GM21619 (cell line): ENCODE measurements around the gene RIMS3.

ENCODE experiments used
- ATAC-seq: cut with Tn5 transposase; IDR thresholded peaks from one replicate; pipeline ENCODE4 v1.9.1; 2021; ENCODE audit not compliant: unreplicated experiment

Gene RIMS3

DNA sequence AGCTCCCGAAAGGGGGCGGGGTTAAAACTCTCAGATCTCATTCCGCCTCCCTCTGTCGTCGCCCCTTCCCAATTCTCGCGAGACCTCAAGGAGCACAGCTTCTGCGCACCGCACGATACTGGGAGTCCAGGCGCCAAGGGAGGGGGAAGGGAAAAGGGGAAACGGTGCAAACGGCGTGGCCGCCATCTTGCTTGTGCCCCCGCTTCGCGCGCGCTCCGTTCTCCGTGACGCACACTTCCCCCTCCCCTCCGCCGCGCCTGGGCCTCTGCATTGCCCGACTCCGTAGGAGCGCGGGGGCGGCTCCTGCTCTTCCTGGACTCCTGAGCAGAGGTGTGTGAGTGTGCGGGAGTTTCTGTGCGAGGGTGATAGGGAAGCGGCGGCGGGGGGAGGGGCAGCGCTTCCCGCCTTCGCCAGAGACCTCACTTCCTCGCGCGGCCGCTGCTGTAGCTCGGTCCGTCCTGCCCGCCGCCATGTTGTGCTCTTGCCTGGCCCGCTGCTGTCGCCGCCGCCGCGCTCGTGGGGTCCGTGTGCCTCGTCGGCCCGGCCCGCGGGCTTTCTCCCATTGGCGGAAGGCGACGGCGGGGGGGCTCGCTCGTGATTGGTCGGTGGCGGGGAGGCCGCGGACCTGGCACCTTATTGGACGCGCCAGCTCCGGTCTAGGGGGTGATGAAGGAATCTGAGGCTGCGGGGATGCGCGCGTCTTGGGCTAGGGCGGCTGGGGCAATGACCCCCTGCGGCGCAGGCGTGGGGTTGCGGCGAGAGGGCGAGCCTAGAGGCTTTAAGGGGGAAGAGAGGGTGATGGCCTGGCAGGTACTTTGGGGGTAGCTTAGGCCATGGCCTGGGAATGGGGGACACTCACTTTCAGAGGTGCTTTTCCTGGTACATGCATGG lies 26.3 kb upstream of the RIMS3 start, which contains the start of gene NFYC:
NFYC (plus strand) TSS at position 167 of the 891 bp plus-strand sequence. CDS start 47,140 bp downstream, outside the sequence.
- peak; percentile 73 for ATAC-seq

DNA sequence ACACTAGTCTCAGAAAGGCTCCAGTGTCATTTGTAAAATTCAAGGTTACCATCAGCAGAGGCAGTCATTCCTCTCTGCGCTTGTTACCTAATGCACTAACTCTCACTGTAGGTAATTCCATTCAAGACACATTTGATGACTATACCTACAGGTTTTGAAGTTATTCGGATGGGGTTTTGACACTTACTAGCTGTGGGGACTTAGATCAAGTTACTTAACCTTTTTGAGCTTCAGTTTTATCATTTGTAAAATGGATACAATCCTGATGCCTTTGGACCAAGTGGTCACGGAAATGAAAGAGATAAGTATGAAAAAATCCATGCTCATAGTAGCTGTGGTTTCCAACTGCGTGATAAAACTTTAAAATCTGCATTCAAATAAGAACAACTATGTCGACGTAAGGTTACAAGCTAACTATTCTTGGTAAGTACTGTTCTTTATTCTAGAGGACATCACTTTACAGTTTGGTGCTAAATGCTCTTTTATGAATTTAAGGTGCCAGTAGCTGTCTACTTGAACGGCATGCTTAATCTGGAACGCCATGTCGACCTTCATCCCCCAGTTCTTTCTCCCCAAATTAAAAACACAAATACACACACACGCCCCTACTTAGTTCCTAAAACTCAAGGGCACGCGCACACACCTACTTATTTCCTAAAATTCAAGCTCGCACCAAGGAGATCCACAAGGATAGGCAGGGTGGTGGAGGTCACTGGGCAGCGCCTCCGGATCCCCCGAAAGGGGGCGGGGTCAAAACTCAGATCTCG lies 25.5 kb upstream of the RIMS3 start:
- no peak for ATAC-seq

DNA sequence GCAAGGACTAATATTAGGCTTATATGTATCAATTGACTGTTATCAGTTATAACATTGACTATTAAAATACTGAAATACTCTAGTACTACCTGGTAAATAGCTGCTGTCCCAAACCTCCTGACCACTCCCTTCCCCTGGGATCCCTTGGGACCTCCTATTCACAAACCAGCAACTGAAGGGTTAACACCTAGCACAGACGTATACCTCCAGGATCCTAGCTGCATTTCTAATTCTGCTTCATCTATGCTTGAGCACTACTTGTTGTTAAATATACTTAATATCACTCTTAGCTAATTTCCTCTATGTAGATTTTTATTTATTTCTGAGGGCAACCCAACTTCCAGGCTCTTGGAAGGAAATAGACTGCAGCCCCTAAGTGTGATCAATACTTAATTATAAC lies 24.3 kb upstream of the RIMS3 start:
- ATAC-seq, result no peak

DNA sequence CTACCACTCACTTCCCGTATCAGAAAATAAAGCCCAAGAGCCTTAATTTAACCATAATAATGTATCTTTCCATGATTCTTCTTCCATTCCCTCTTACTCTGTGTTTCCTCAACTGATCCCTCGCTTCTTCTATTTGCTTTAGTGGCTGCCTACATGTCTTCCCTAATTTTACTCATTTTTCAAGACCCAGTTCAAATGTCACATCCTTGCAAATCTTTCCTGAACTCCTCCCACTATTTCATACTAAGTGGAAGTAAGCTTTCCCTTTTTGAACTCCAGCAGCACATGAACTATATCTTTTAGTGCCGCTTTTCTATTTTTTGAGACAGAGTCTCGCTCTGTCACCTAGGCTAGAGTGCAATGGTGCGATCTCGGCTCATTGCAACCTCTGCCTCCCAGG lies 22.2 kb upstream of the RIMS3 start:
- no peak for ATAC-seq

DNA sequence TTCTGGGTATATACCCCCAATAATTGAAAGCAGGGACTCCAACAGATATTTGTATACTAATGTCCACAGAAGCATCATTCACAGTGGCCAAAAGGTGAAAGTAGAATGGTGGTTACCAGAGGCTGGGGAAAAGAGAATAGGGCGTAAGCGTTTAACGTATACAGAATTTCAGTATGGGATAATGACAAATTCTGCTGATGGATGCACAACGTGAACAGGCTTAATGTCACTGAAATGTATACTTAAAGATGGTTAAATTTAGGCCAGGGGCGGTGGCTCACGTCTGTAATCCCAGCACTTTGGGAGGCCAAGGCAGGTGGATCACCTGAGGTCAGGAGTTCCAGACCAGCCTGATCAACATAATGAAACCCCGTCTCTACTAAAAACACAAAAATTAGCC lies 21.6 kb upstream of the RIMS3 start:
- ATAC-seq, result no peak

DNA sequence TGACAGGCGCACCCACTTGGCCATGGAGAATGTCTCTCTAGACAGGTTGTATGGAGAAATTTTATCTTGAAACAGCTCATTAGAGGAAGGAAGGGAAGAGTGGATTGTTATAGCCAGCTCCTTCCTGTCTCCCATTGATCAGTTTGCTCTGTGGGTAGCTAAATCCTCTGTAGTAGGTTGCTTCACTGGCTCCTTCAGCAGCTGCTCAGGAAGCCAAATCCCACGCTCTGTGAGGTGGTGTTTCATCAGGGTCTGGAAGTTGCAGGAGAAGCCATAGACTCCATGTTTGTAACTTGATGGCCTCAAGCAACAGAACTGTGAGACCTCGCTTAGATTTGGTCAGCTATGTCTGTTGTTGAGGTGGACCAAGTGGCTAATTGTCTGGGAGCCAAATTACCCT lies 19.2 kb upstream of the RIMS3 start:
- ATAC-seq, result no peak

DNA sequence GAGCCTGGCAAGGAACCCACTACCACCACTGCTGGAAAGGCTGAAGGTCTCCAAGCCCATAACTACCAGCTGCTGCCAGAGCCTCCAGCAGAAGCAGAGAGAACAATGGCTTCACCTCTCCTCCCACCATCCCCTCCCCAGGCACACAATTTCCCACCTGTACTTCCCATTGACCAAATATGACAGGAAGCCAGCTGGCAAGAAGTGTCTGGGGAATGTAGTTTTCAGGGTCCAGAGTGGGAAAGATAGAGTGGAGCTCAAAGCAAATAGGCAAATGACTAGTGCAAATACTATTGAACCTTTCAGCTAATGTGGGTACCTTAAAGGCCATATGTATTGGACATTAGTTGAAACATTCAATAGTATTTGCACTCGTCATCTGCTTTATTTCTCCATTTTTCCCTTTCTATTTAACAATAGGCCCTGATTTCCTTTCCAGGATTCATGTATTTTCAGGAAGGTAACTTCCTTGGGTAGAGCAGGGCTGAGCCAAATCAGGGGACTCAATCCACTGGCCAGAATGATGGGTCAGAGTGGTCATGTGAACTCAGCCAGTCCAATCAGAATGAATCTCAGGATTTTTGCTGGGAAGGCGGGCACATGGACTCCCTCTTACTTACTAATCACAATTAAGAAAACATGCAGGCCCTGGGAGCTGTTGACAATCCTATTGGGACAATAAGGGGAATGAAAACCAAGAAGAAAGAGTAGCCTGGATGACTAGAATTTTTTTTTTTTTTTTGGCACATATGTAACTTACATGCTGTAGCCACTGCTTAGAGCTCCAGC lies 13.9 kb upstream of the RIMS3 start:
- no peak for ATAC-seq

DNA sequence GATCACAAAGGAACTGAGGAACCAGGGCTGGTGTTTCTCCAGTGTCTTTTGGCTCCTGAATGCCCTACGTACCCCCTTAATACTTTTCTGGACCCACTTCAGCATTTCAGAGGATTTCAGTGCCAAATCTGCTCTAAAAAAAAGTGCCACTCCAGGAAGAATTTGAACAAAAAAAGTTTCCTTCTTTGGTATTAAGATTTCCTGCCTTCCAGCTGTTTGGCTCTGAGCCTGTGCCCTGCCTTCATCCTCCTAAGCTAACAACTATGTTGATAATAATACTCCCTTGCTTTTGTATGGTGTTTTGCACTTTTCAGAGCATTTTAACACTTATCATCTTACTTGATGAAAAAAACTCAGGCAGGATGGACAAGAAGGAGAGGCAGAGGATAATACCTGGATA lies 11.0 kb upstream of the RIMS3 start:
- ATAC-seq, result no peak

DNA sequence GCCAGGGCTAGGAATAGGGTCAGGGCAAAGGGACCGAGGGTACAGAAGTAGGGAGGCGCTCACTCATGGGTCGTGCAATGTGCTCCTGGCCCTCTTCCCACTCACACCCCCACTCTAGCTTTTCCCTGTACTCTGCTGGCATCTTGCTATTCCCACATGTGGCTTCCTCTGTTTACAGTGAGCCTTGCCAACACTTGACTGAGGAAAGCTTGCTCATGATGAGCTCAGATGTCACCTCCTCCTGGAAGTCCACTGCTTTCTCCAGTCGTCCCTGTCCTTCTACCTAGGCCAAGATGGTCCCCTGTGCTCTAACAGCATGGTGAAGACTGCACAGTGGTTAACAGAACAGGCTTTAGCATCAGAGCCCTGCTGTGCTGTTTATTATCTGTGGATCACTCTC lies 8.0 kb upstream of the RIMS3 start:
- ATAC-seq, result no peak

DNA sequence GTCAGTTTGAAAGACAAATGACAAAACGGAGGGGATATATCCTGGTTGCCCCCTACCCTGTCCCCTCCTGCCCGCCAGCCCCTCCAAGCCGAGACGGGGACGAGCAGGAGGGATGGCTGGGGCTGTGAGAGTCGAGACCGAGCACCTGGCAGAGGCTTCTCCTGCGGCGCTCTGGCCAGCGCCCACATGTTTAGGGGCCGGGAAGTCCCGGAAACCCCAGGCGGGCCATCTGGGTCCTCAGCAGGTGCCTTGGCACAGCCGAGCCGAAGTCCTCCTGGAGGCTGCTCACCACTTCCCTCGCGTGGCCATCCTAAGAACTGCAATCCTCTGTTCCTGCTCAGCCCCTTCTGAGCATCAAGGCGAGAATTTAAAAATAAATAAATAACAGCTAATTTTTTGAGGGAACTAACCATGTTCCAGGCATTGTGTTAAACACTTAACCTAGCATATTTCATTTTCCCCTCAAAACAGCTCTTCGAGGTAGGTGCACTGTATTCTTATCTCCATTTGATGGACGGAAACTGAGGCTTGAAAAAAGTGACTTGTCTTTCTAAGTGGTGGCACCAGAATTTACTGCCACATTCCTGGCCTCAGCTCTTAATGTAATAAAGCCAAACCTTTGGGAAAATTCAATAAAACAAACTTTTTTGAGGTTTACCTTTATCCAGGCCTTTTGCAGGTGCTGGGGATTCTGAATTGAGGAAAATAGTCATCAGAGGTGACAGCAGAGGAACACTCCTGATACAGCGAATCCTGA lies 3.5 kb upstream of the RIMS3 start:
- ATAC-seq, result peak; percentile 63

DNA sequence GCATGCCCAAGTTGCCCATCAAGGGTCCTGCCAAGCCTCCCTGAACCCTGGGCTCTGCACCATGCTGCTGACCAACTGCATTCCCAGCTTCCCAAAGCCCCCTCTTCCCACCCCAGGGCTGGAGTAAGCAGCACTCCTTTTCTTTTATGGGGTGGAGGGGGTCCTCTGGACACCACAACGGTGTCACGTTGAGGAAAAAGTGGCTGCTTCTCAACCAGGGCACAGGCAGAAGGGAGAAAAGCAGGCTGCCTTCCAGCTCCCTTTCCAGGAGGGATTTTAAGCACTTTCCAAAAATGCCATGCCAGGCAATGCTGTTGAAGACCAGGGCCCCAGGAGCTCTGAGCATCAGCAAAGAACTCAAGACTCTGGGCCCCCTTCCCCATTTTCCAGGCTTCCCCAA lies 691 bp downstream of the RIMS3 start:
- no peak for ATAC-seq

DNA sequence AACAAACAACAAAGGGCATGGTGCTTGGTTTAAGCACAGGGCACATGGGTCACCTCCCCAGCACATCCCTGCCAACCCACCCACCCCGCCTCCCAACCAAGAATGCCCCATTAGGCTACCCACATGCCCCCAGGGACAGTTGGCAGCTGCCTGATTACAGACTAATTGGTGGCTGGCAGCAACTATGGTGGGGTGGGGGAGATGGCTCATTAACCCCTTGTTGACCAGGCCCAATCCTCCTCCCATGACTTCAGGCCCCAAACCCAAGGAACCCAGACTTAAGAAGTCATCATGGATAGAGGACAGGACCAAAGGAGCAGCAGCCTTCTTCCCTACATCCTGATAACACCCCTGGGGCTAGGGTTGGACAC lies 1.3 kb downstream of the RIMS3 start:
- no peak for ATAC-seq

DNA sequence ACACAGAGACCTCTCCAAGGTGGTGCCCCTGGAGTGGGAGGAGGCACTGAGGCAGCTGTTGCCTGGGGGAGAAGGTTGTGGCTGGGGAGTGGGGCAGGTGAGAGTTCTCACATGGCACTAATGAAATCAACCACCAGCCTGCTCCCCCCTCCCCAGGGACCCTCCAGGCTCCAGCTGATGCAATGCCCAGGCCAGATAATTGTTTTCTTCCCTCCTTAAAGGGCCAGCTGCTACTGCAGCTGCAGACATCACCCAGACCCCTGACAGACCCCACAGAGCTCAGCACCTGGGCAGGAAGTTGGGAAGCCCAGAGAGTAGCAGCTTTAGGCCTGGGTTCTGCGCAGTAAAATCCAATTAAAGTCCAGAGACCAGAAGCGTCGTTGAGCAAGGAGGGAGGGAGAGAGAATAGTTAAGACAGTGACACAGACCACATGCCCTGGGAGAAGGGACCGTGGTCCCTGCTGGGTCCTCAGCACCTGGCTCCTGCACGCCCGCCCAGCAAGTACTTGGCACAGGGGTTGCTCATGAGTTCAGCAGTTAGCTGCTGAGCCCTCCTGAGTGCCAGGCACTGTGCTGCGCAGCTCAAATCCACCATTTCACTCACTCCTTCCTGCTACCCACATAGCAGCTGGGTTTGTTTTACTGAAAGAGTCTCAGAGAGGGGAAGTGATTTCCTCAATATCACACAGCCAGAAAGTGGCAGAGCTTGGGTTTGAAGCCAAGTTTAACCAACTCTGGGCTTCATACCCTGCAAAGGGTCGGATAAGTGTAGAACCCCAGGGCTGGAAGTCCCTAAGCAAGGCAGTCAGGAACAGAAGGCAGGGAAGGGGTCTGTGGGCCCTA lies 1.9 kb downstream of the RIMS3 start:
- ATAC-seq, result no peak

DNA sequence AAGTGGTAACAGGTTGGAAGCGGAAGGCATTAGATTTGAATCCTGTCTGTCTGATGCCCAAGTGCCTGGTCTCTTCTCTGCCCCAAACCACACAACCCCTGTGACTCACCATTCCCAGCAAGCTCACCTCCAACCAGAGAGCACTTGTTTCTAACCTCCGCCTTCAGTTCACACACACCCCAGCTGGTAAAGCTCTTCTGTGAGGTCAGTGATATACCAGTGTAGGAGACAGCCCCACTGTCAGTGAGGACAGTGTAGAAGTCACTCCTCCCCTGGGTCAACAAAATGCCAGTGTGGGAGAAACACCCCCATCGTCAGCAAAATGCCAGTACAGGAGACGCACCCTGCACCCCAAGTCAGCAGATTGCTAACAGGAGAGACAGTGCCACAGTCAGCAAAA lies 2.6 kb downstream of the RIMS3 start:
- ATAC-seq, result no peak

DNA sequence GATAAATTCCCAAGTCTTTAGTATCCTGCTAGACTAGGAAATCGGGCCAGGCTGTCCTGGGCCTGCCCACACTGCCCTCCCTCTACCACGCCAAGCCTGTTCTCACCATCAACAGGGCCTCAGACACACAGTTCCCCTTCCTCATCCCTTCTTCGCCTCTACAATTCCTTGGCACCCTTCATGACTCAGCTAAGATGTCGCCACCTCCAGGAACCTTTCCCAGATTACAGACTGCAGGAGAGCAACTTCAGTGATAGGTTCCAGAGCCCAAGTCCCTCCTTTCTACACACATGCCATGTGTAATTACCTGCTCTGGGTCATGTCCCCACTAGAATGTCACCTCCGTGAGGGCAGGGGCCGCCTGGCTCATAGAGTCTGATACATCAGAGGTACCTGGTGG lies 3.3 kb downstream of the RIMS3 start:
- ATAC-seq, result no peak

DNA sequence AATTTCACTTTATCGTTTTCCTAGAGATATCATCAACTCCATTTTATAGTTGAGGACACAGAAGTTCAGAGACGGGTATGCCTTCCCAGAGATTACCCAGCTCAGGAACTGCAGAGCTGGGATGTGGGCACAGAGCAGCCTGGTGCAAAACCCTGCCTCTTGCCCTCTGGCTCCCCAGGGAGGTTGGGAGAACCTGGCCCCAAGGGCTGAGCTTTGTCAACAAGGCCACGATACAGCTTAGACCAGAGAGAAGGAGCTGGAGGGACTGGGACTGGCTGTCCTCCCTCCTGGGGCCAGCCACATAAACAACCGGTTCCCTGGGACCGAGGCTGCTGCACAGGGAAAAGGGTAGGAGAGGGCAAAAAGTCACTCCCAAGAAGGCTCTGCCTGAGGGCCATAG lies 3.8 kb downstream of the RIMS3 start:
- ATAC-seq, result no peak

DNA sequence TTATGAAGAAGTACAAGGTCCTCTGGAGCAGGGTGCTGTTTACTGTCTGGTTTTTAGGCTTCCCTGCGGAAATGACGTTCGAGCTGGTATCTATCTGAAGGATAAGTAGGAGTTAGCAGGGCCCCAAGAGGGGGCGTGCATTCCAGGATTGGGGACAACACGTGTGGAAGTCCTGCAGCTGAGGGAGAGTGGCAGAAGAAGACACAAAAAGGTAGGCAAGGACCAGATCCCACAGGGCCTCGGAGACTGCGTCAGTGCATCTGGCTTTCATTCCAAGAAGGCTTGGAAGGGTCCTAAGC lies 5.9 kb downstream of the RIMS3 start:
- ATAC-seq, result no peak

DNA sequence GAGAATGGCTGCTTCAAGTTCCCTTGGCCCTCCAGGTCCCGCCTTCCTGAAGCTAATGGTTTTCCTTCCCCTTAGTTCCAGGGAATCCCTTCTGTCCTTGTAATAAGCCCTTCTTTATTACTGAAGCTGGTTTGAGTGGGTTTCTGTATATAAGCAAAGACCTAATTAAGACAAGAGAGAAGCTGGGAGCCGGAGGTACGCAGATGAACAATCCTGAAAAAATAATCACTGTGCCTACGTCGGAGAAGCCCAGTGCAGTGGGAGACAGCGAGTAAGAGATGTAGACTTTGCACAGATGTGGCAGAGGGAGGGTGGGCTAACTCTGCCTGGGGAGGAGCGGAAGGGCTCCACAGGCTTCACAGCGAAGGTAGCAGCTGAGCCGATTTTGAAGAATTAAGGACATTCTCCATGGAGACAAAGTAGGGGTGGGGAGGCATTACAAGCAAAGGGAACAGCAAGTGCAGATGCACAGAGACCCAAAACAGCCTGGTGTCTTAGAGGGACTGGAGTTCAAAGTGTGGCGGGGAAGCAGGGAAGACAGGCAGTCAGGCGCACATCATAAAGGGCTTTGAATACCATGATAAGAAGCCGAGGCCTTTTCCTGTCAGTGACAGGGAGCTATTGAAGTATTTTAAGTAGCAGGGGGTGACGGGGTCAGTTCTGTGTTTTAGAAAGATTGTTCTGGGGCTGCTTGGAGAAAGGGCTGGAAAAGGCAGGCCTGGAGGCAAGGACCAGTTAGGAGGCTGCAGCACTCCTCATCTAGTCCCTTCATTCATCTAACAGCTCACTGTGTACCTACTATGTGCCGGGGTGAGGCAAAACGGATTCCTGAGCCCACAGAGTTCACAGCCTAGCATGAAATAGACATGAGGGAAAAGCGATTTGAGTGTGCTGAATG lies 6.5 kb downstream of the RIMS3 start:
- ATAC-seq, result no peak

DNA sequence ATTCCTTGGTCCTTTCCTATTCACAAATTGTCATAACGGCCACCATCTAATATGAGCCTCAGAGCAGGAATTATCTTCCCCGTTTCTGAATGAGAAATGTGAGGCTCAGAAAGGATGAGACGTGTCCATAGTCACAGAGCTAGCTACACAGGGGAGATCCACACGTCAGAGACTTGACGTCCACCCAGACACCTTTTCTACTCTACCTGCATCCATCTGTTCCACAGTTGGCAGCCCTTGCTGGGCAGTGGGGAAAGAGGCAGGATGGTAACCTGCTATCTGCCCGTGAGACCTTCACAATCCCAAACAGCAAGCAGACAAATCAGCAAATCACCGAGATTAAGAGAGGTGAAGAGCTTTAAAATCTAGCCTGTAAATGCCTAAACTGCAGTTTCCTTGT lies 8.4 kb downstream of the RIMS3 start:
- no peak for ATAC-seq
